ENCODE measurements around the gene C18orf32.
"Not testable (repeated sequence)": the region's sequence is repeated elsewhere in the genome, so short reads cannot be mapped to it uniquely, and the experiment has no call there.

C18orf32 gene

DNA sequence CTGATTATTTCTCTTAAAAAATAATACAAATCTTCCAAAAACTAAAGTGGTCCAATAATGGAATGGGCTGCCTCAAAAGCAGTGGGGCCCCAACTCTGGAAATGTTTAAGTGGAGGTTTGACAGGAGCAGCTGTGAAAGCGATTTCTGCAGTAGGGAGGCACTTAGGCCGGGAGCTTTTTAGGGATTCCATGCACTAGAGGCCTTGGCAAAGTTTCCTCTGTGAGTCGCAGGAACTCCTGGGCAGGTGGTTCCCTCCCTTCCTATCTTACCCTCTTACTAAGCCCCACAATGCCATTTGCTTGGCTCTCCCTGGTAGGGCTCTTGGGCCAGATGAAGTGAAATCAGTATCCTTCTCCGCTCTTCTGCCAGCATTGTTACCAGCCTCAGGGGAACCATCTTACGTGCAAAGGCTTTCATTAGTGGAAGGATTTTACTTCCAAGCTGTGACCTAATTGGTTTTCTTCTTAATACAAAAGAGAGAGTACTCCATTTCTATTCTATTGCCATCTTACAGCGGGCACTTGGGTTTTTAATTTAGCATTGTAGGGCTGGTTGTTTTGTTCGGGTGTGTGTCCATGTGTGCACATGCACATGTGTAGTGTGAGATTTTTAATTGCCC is 34.3 kb upstream of the C18orf32 start:
- Histone ChIP-seq H3K9me3 (ENCODE audit: control insufficient read depth in 1 of 2, low read length in 2 of 2) (no peaks in the 10 kb centered on the region), H3K36me3 (ENCODE audit: control insufficient read depth in 1 of 2, insufficient read depth in 2 of 2, low read length in 2 of 2) (no peaks in the 10 kb centered on the region), H3K9ac (ENCODE audit: low read depth in 1 of 2, low read length in 2 of 2) (no peak overlapping the region), H3K4me3 (ENCODE audit: low read depth in 1 of 2, low read length in 2 of 2) (no peak overlapping the region), H3K27me3 (ENCODE audit: control insufficient read depth in 1 of 2, insufficient read depth in 2 of 2, low read length in 2 of 2) (no peaks in the 10 kb centered on the region), H3K27ac (ENCODE audit: low read depth, low read length) (no peak overlapping the region), H3K4me1 (ENCODE audit: control insufficient read depth in 1 of 2, insufficient read depth in 2 of 2, low read length in 2 of 2) (no peaks in the 10 kb centered on the region)

DNA sequence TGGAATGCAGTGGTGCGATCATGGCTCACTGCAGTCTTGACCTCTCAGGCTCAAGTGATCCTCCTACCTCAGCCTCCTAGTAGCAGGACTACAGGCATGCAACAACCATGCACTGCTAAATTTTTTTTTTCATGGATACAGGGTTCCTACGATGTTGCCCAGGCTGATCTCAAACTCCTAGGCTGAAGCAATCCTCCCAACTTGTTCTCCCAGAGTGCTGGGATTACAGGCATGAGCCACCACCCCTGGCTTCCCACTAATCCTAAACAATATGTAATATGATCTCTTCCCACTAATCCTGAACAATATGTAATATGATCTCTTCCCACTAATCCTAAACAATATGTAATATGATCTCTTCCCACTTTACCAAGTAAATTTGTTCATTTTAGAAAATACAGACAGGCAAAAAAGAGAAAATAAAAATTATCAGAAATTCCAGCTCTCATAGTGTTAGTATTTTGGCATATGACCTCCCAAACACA is 33.7 kb upstream of the C18orf32 start:
- H3K9ac ChIP-seq (ENCODE audit: low read depth in 1 of 2, low read length in 2 of 2): no peak overlapping the region
- no peaks in the 10 kb centered on the region for H3K9me3 ChIP-seq (ENCODE audit: control insufficient read depth in 1 of 2, low read length in 2 of 2)
- H3K27me3 ChIP-seq (ENCODE audit: control insufficient read depth in 1 of 2, insufficient read depth in 2 of 2, low read length in 2 of 2): no peaks in the 10 kb centered on the region
- no peaks in the 10 kb centered on the region for H3K36me3 ChIP-seq (ENCODE audit: control insufficient read depth in 1 of 2, insufficient read depth in 2 of 2, low read length in 2 of 2)
- H3K4me3 ChIP-seq (ENCODE audit: low read depth in 1 of 2, low read length in 2 of 2): no peak overlapping the region
- H3K4me1 ChIP-seq (ENCODE audit: control insufficient read depth in 1 of 2, insufficient read depth in 2 of 2, low read length in 2 of 2): no peaks in the 10 kb centered on the region
- no peak overlapping the region for H3K27ac ChIP-seq (ENCODE audit: low read depth, low read length)

DNA sequence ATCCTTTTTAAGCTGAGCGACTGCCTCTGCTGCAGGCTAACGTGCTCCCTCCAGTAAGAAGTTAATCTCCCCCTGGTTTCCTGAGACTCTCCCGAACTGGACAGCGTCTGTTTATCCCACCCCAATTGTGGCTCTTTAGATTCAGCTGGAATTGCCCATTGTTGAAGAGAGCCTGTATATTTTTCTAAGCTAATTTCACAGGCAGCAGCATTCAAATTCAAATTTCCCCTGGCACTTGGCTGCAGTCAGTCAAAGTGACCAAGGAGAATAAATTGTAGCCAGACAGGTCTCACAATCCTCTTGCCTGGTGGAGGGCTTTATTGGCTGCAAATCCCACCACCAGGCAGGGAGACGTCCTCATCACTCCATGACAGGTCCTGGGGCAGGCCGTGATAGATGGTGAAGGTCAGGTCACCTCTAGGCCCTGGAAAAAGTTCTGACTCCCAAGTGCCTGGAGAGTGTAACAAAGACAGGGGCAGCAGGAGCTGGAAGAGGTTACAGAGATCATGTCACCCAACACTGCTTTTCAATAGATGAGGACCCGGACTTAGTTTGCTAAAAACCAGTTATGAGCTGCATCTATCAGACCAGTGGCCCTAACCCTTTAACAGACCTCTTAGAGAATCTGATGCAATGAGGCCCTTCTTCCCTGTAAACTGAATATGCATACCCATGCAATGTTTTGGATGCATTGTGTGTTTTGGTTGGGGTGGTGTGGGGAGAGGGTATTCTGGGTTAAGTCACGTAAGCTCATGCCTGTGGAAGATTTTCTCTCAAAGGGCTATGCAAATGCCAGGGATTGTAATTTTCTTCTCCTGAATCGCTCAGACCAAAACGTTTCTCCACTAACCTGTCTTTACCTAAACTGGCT is 32.3 kb upstream of the C18orf32 start:
- H3K9me3 ChIP-seq (ENCODE audit: control insufficient read depth in 1 of 2, low read length in 2 of 2): no peaks in the 10 kb centered on the region
- no peak overlapping the region for H3K9ac ChIP-seq (ENCODE audit: low read depth in 1 of 2, low read length in 2 of 2)
- H3K4me3 ChIP-seq (ENCODE audit: low read depth in 1 of 2, low read length in 2 of 2): no peak overlapping the region
- H3K27ac ChIP-seq (ENCODE audit: low read depth, low read length): no peak overlapping the region
- peaks cover 0 to 4% of the 10 kb centered on the region in 2 donors for H3K4me1 ChIP-seq (ENCODE audit: control insufficient read depth in 1 of 2, insufficient read depth in 2 of 2, low read length in 2 of 2)
- no peaks in the 10 kb centered on the region for H3K27me3 ChIP-seq (ENCODE audit: control insufficient read depth in 1 of 2, insufficient read depth in 2 of 2, low read length in 2 of 2)
- H3K36me3 ChIP-seq (ENCODE audit: control insufficient read depth in 1 of 2, insufficient read depth in 2 of 2, low read length in 2 of 2): no peaks in the 10 kb centered on the region

DNA sequence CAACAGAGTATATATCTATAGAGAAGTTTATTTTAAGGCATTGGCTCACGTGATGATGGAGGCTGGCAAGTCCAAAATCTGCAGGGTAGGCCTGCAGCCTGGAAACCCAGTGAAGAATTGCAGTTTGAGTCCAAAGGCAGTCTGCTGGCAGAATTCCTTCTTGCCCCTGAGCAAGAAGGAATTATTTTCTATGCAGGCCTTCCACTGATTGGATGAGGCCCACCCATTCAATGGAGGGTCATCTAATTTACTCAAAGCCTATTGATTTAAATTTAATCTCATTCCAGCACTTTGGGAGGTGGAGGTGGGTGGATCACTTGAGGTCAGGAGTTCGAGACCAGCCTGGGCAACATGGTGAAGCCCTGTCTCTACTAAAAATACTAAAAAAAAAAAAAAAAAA is 30.4 kb upstream of the C18orf32 start:
- Histone ChIP-seq H3K4me1 (ENCODE audit: control insufficient read depth in 1 of 2, insufficient read depth in 2 of 2, low read length in 2 of 2) (peaks cover 0 to 4% of the 10 kb centered on the region in 2 donors), H3K9ac (ENCODE audit: low read depth in 1 of 2, low read length in 2 of 2) (no peak overlapping the region), H3K4me3 (ENCODE audit: low read depth in 1 of 2, low read length in 2 of 2) (no peak overlapping the region), H3K27ac (ENCODE audit: low read depth, low read length) (no peak overlapping the region), H3K36me3 (ENCODE audit: control insufficient read depth in 1 of 2, insufficient read depth in 2 of 2, low read length in 2 of 2) (no peaks in the 10 kb centered on the region), H3K27me3 (ENCODE audit: control insufficient read depth in 1 of 2, insufficient read depth in 2 of 2, low read length in 2 of 2) (no peaks in the 10 kb centered on the region), H3K9me3 (ENCODE audit: control insufficient read depth in 1 of 2, low read length in 2 of 2) (no peaks in the 10 kb centered on the region)

DNA sequence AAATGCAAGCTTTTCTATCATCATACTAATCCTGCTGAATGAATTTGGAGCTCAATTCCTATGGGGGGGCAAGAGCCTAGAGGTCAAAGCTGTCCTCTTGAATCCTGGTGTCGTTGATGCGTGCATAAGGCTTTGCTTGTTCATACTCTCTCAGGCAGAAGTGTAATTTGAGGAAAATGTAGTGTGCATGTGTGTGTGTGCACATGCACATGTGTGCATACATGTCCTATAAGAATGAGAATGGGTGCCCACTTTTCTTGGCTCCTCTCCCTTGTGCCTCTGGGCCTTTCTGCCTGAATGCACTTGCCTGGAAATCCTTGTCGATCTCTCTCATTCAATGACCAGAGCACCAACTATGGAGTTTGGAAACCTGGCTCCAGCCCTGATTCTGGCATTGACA is 28.5 kb upstream of the C18orf32 start:
- no peaks in the 10 kb centered on the region for H3K27me3 ChIP-seq (ENCODE audit: control insufficient read depth in 1 of 2, insufficient read depth in 2 of 2, low read length in 2 of 2)
- H3K9me3 ChIP-seq (ENCODE audit: control insufficient read depth in 1 of 2, low read length in 2 of 2): no peaks in the 10 kb centered on the region
- H3K4me3 ChIP-seq (ENCODE audit: low read depth in 1 of 2, low read length in 2 of 2): no peak overlapping the region
- H3K27ac ChIP-seq (ENCODE audit: low read depth, low read length): no peak overlapping the region
- no peaks in the 10 kb centered on the region for H3K36me3 ChIP-seq (ENCODE audit: control insufficient read depth in 1 of 2, insufficient read depth in 2 of 2, low read length in 2 of 2)
- H3K4me1 ChIP-seq (ENCODE audit: control insufficient read depth in 1 of 2, insufficient read depth in 2 of 2, low read length in 2 of 2): peaks cover 0 to 4% of the 10 kb centered on the region in 2 donors
- no peak overlapping the region for H3K9ac ChIP-seq (ENCODE audit: low read depth in 1 of 2, low read length in 2 of 2)

DNA sequence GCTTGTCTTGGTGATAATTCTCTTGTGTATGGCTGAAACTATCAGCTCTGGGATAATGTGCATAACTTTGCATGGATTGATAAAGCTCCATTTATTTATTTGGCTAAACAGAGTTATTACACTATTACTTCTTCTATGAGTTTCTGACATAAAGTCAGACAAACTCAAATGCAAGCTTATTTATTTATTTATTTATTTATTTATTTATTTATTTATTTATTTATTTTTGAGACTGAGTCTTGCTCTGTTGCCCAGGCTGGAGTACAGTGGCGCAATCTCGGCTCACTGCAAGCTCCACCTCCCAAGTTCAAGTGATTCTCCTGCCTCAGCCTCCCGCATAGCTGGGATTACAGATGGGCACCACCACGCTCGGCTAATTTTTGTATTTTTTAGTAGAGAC is 28.0 kb upstream of the C18orf32 start:
- H3K4me3 ChIP-seq (ENCODE audit: low read depth in 1 of 2, low read length in 2 of 2); H3K36me3 ChIP-seq (ENCODE audit: control insufficient read depth in 1 of 2, insufficient read depth in 2 of 2, low read length in 2 of 2); H3K27ac ChIP-seq (ENCODE audit: low read depth, low read length): not testable (repeated sequence)

DNA sequence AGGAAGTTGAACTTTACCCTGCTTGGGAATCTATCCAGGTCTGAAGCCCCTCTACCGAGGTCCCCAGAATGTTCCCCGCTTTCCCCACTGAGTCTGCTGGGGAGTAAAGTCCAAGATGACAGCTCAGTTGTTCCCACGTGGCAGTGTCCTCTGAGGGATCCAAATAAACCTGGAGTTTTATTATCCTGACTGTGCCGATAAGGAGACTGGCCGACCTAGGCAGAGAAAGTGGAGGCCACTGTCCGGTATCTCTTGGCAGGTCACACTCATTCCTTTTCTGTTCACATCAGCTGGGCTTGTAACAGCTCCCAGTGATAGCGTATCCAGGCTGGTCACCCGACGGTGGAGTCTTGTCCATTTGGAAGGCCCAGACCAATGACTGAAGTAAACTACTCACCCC is 27.5 kb upstream of the C18orf32 start:
- Histone ChIP-seq H3K4me1 (ENCODE audit: control insufficient read depth in 1 of 2, insufficient read depth in 2 of 2, low read length in 2 of 2) (peaks cover 0 to 4% of the 10 kb centered on the region in 2 donors), H3K27ac (ENCODE audit: low read depth, low read length) (no peak overlapping the region)

More for the DNA sequence above, 28.0 kb upstream of the C18orf32 start:
- not testable (repeated sequence) for H3K4me1 ChIP-seq (ENCODE audit: control insufficient read depth in 1 of 2, insufficient read depth in 2 of 2, low read length in 2 of 2); H3K9ac ChIP-seq (ENCODE audit: low read depth in 1 of 2, low read length in 2 of 2); H3K9me3 ChIP-seq (ENCODE audit: control insufficient read depth in 1 of 2, low read length in 2 of 2); H3K27me3 ChIP-seq (ENCODE audit: control insufficient read depth in 1 of 2, insufficient read depth in 2 of 2, low read length in 2 of 2)

DNA sequence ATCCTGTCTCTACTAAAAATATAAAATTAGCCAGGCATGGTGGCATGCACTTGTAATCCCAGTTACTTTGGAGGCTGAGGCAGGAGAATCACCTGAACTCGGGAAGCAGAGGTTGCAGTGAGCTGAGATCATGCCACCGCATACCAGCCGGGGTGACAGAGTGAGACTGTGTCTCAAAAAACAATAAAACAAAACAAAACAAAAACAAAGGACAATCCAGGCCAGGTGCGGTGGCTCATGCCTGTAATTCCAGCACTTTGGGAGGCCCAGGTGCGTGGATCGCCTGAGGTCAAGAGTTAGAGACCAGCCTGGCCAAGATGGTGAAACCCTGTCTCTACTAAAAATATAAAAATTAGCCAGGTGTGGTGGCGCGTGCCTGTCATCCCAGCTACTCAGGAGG is 25.8 kb upstream of the C18orf32 start:
- not testable (repeated sequence) for H3K4me3 ChIP-seq (ENCODE audit: low read depth in 1 of 2, low read length in 2 of 2); H3K36me3 ChIP-seq (ENCODE audit: control insufficient read depth in 1 of 2, insufficient read depth in 2 of 2, low read length in 2 of 2); H3K9me3 ChIP-seq (ENCODE audit: control insufficient read depth in 1 of 2, low read length in 2 of 2); H3K27ac ChIP-seq (ENCODE audit: low read depth, low read length); H3K9ac ChIP-seq (ENCODE audit: low read depth in 1 of 2, low read length in 2 of 2); H3K27me3 ChIP-seq (ENCODE audit: control insufficient read depth in 1 of 2, insufficient read depth in 2 of 2, low read length in 2 of 2); H3K4me1 ChIP-seq (ENCODE audit: control insufficient read depth in 1 of 2, insufficient read depth in 2 of 2, low read length in 2 of 2)

More for the DNA sequence above, 27.5 kb upstream of the C18orf32 start:
- Histone ChIP-seq H3K9me3 (ENCODE audit: control insufficient read depth in 1 of 2, low read length in 2 of 2) (no peaks in the 10 kb centered on the region), H3K9ac (ENCODE audit: low read depth in 1 of 2, low read length in 2 of 2) (no peak overlapping the region), H3K4me3 (ENCODE audit: low read depth in 1 of 2, low read length in 2 of 2) (no peak overlapping the region), H3K27me3 (ENCODE audit: control insufficient read depth in 1 of 2, insufficient read depth in 2 of 2, low read length in 2 of 2) (no peaks in the 10 kb centered on the region), H3K36me3 (ENCODE audit: control insufficient read depth in 1 of 2, insufficient read depth in 2 of 2, low read length in 2 of 2) (no peaks in the 10 kb centered on the region)

DNA sequence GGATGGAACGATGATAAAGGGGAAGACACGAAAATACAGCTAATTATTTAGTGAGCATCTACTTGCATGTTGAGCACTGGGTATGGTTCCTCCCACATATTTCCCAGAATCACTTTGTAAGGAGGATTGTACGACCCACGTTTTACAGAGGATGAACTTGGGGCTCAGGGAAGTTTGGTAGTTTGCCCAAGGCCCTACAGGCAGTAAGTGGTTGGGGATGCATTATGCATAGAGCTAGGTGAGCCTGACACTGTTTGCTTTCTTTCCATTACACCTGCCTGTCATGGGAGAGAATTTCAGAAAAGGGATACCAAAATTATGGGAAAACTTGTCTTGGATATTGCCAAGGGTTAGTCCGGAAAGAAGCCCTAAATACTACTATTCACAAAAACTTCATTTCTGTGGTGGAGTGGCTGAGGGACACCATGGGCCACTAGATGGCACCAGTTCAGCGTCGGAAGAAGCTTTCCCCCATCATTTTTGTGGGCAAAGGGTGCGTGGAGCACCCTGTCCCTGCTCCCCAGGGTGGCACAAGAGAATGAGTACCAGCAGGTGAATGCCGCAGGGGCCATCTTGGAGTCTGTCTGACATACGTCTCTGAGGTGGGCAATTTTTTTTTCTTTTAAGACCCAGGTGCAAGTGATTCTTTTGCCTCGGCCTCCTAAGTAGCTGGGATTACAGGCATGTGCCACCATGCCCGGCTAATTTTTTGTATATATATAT is 23.5 kb upstream of the C18orf32 start:
- H3K4me3 ChIP-seq (ENCODE audit: low read depth in 1 of 2, low read length in 2 of 2): no peak overlapping the region
- H3K9ac ChIP-seq (ENCODE audit: low read depth in 1 of 2, low read length in 2 of 2): no peak overlapping the region
- H3K4me1 ChIP-seq (ENCODE audit: control insufficient read depth in 1 of 2, insufficient read depth in 2 of 2, low read length in 2 of 2): peaks cover 0 to 4% of the 10 kb centered on the region in 2 donors
- no peaks in the 10 kb centered on the region for H3K36me3 ChIP-seq (ENCODE audit: control insufficient read depth in 1 of 2, insufficient read depth in 2 of 2, low read length in 2 of 2)
- no peaks in the 10 kb centered on the region for H3K27me3 ChIP-seq (ENCODE audit: control insufficient read depth in 1 of 2, insufficient read depth in 2 of 2, low read length in 2 of 2)
- H3K9me3 ChIP-seq (ENCODE audit: control insufficient read depth in 1 of 2, low read length in 2 of 2): no peaks in the 10 kb centered on the region
- H3K27ac ChIP-seq (ENCODE audit: low read depth, low read length): no peak overlapping the region

DNA sequence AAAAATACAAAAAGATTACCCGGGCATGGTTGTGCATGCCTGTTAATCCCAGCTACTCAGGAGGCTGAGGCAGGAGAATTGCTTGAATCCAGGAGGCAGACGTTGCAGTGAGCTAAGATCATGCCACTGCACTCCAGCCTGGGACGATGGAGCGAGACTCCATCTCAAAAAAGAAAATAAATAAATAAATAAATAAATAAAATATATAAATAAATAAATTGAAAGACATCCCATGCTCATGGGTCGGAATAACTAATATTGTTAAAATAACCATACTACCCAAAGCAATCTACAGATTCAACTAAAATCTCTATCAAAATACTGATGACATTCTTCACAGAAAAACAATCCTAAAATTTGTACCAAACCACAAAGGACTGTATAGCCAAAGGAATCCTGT is 19.4 kb upstream of the C18orf32 start:
- H3K27ac ChIP-seq (ENCODE audit: low read depth, low read length); H3K27me3 ChIP-seq (ENCODE audit: control insufficient read depth in 1 of 2, insufficient read depth in 2 of 2, low read length in 2 of 2); H3K9me3 ChIP-seq (ENCODE audit: control insufficient read depth in 1 of 2, low read length in 2 of 2); H3K4me1 ChIP-seq (ENCODE audit: control insufficient read depth in 1 of 2, insufficient read depth in 2 of 2, low read length in 2 of 2); H3K4me3 ChIP-seq (ENCODE audit: low read depth in 1 of 2, low read length in 2 of 2); H3K36me3 ChIP-seq (ENCODE audit: control insufficient read depth in 1 of 2, insufficient read depth in 2 of 2, low read length in 2 of 2); H3K9ac ChIP-seq (ENCODE audit: low read depth in 1 of 2, low read length in 2 of 2): not testable (repeated sequence)

Data from duodenal mucosa (tissue), 2 donors.